ENCODE data around the gene NTF3. TPM values are rescaled to one million over a fixed set of nuclear protein-coding genes. Genes with fewer than 3 reads are reported as not detected.

Gene NTF3
- total and polyA plus RNA-seq, 4 donors: 1.4 to 6.9 (median 3.0) TPM

GRCh38 chr12:5522432-5523335 lies 90.8 kb downstream of the NTF3 start:
- H3K27ac ChIP-seq (ENCODE audit: low read depth, low read length): no peak overlapping the region
- peak in 1 of 6 donors; percentile 12 for DNase-seq (ENCODE audit: low read depth in 4 of 6, low spot score in 6 of 6)
- H3K9me3 ChIP-seq (ENCODE audit: control insufficient read depth, insufficient read depth, low read length): no peaks in the 10 kb centered on the region
- 85% methylated on average over 6 of the region's 11 CpGs for WGBS (ENCODE audit: insufficient coverage)
- H3K27me3 ChIP-seq (ENCODE audit: control insufficient read depth, insufficient read depth, low read length): no peaks in the 10 kb centered on the region
- H3K36me3 ChIP-seq (ENCODE audit: control insufficient read depth, insufficient read depth, low read length): no peaks in the 10 kb centered on the region
- H3K4me3 ChIP-seq (ENCODE audit: low read depth, low read length): no peak overlapping the region
- H3K4me1 ChIP-seq (ENCODE audit: control insufficient read depth, insufficient read depth, low read length): peaks cover 5% of the 10 kb centered on the region

- Histone ChIP-seq H3K9me3 (ENCODE audit: control insufficient read depth, insufficient read depth, low read length) (no peaks in the 10 kb centered on the region), H3K27ac (ENCODE audit: low read depth, low read length) (no peak overlapping the region), H3K4me3 (ENCODE audit: low read depth, low read length) (no peak overlapping the region), H3K36me3 (ENCODE audit: control insufficient read depth, insufficient read depth, low read length) (no peaks in the 10 kb centered on the region), H3K27me3 (ENCODE audit: control insufficient read depth, insufficient read depth, low read length) (no peaks in the 10 kb centered on the region), H3K4me1 (ENCODE audit: control insufficient read depth, insufficient read depth, low read length) (peaks cover 5% of the 10 kb centered on the region)
- 89% methylated on average over 23 of the region's 24 CpGs for WGBS (ENCODE audit: insufficient coverage)
- DNase-seq (ENCODE audit: low read depth in 4 of 6, low spot score in 6 of 6): no peak
Observed at GRCh38 chr12:5523396-5524115, 91.6 kb downstream of the NTF3 start.

- Histone ChIP-seq H3K9me3 (ENCODE audit: control insufficient read depth, insufficient read depth, low read length) (no peaks in the 10 kb centered on the region), H3K27ac (ENCODE audit: low read depth, low read length) (no peak overlapping the region), H3K27me3 (ENCODE audit: control insufficient read depth, insufficient read depth, low read length) (no peaks in the 10 kb centered on the region), H3K4me3 (ENCODE audit: low read depth, low read length) (no peak overlapping the region), H3K36me3 (ENCODE audit: control insufficient read depth, insufficient read depth, low read length) (no peaks in the 10 kb centered on the region), H3K4me1 (ENCODE audit: control insufficient read depth, insufficient read depth, low read length) (peaks cover 5% of the 10 kb centered on the region)
- WGBS (ENCODE audit: insufficient coverage): 93% methylated on average over 7 of the region's 12 CpGs
- no peak for DNase-seq (ENCODE audit: low read depth in 4 of 6, low spot score in 6 of 6)
Observed at GRCh38 chr12:5524116-5524768, 92.3 kb downstream of the NTF3 start.

- Histone ChIP-seq H3K4me3 (ENCODE audit: low read depth, low read length) (no peak overlapping the region), H3K27me3 (ENCODE audit: control insufficient read depth, insufficient read depth, low read length) (no peaks in the 10 kb centered on the region), H3K27ac (ENCODE audit: low read depth, low read length) (no peak overlapping the region), H3K9me3 (ENCODE audit: control insufficient read depth, insufficient read depth, low read length) (no peaks in the 10 kb centered on the region), H3K4me1 (ENCODE audit: control insufficient read depth, insufficient read depth, low read length) (peaks cover 5% of the 10 kb centered on the region), H3K36me3 (ENCODE audit: control insufficient read depth, insufficient read depth, low read length) (no peaks in the 10 kb centered on the region)
- WGBS (ENCODE audit: insufficient coverage): 87% methylated on average over 15 of the region's 15 CpGs
- no peak for DNase-seq (ENCODE audit: low read depth in 4 of 6, low spot score in 6 of 6)
Observed at GRCh38 chr12:5524769-5525436, 93.0 kb downstream of the NTF3 start.

GRCh38 chr12:5525783-5526367 lies 94.0 kb downstream of the NTF3 start:
- no peak overlapping the region for H3K27ac ChIP-seq (ENCODE audit: low read depth, low read length)
- H3K9me3 ChIP-seq (ENCODE audit: control insufficient read depth, insufficient read depth, low read length): no peaks in the 10 kb centered on the region
- H3K4me3 ChIP-seq (ENCODE audit: low read depth, low read length): no peak overlapping the region
- no peak for DNase-seq (ENCODE audit: low read depth in 4 of 6, low spot score in 6 of 6)
- 89% methylated on average over 2 of the region's 4 CpGs for WGBS (ENCODE audit: insufficient coverage)
- no peaks in the 10 kb centered on the region for H3K27me3 ChIP-seq (ENCODE audit: control insufficient read depth, insufficient read depth, low read length)
- no peaks in the 10 kb centered on the region for H3K36me3 ChIP-seq (ENCODE audit: control insufficient read depth, insufficient read depth, low read length)
- H3K4me1 ChIP-seq (ENCODE audit: control insufficient read depth, insufficient read depth, low read length): peaks cover 5% of the 10 kb centered on the region

- Histone ChIP-seq H3K27ac (ENCODE audit: low read depth, low read length) (no peak overlapping the region), H3K4me1 (ENCODE audit: control insufficient read depth, insufficient read depth, low read length) (no peaks in the 10 kb centered on the region), H3K9me3 (ENCODE audit: control insufficient read depth, insufficient read depth, low read length) (no peaks in the 10 kb centered on the region), H3K36me3 (ENCODE audit: control insufficient read depth, insufficient read depth, low read length) (no peaks in the 10 kb centered on the region), H3K27me3 (ENCODE audit: control insufficient read depth, insufficient read depth, low read length) (no peaks in the 10 kb centered on the region), H3K4me3 (ENCODE audit: low read depth, low read length) (no peak overlapping the region)
- no peak for DNase-seq (ENCODE audit: low read depth in 4 of 6, low spot score in 6 of 6)
- WGBS (ENCODE audit: insufficient coverage): 84% methylated on average over 2 of the region's 3 CpGs
Observed at GRCh38 chr12:5533368-5533767, 101.5 kb downstream of the NTF3 start.

GRCh38 chr12:5534426-5535199 lies 102.7 kb downstream of the NTF3 start:
- H3K36me3 ChIP-seq (ENCODE audit: control insufficient read depth, insufficient read depth, low read length): no peaks in the 10 kb centered on the region
- peak in 1 of 6 donors; percentile 51 for DNase-seq (ENCODE audit: low read depth in 4 of 6, low spot score in 6 of 6)
- WGBS (ENCODE audit: insufficient coverage): 90% methylated on average over 5 of the region's 10 CpGs
- no peak overlapping the region for H3K4me3 ChIP-seq (ENCODE audit: low read depth, low read length)
- H3K9me3 ChIP-seq (ENCODE audit: control insufficient read depth, insufficient read depth, low read length): no peaks in the 10 kb centered on the region
- no peaks in the 10 kb centered on the region for H3K4me1 ChIP-seq (ENCODE audit: control insufficient read depth, insufficient read depth, low read length)
- H3K27me3 ChIP-seq (ENCODE audit: control insufficient read depth, insufficient read depth, low read length): no peaks in the 10 kb centered on the region
- no peak overlapping the region for H3K27ac ChIP-seq (ENCODE audit: low read depth, low read length)

- Histone ChIP-seq H3K27ac (ENCODE audit: low read depth, low read length) (no peak overlapping the region), H3K4me1 (ENCODE audit: control insufficient read depth, insufficient read depth, low read length) (no peaks in the 10 kb centered on the region), H3K27me3 (ENCODE audit: control insufficient read depth, insufficient read depth, low read length) (no peaks in the 10 kb centered on the region), H3K4me3 (ENCODE audit: low read depth, low read length) (no peak overlapping the region), H3K9me3 (ENCODE audit: control insufficient read depth, insufficient read depth, low read length) (no peaks in the 10 kb centered on the region), H3K36me3 (ENCODE audit: control insufficient read depth, insufficient read depth, low read length) (no peaks in the 10 kb centered on the region)
- no peak for DNase-seq (ENCODE audit: low read depth in 4 of 6, low spot score in 6 of 6)
- 80% methylated on average over 1 of the region's 3 CpGs for WGBS (ENCODE audit: insufficient coverage)
Observed at GRCh38 chr12:5535541-5535940, 103.6 kb downstream of the NTF3 start.
